ENCODE results near the gene DNAH2. TPM values are rescaled to one million over a fixed set of nuclear protein-coding genes. Genes with fewer than 3 reads are reported as not detected.

DNAH2 gene
- total RNA-seq, 4 donors from 2014 or later, result under 0.01 to 1.4 (median 0.48) TPM

DNA sequence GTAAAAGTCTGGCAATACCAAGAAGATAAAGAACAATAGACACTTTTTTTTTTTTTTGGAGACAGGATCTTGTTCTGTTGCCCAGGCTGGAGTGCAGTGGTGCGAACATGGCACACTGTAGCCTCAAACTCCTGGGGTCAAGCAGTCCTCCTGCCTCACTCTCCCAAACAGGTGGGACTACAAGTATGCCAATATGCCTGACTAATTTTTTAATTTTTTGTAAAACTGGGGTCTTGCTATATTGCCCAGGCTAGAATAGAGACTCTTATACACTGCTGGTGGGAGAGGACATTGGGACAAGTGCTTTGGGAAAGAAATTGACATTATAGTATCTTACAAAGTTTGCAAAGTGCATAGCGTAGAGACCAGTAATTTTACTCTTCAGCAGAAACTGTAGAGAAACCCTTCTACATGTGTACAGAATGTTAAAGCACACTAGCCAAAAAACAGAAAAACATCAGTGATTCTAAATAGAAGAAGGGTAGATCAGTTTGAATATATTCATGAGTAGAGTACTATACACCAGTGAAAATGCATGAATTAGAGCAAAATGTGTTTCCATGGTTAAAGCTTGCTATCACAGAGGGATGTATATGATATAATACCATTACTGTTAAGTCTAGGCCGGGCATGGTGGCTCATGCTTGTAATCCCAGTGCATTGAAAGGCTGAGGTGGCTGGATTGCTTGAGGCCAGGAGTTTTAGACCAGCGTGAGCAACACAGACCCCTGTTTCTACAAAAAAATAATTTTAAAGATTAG, 19.5 kb upstream of the DNAH2 start:
- Histone ChIP-seq H3K4me3 (no peak overlapping the region), H3K4me1 (no peaks in the 10 kb centered on the region), H3K9me3 (no peaks in the 10 kb centered on the region), H3K27ac (no peak overlapping the region), H3K27me3 (no peaks in the 10 kb centered on the region), H3K36me3 (no peaks in the 10 kb centered on the region)
- no peak for TF ChIP-seq CTCF (IDR thresholded peaks at IDR 0.05)
- no peak for TF ChIP-seq POLR2A (IDR thresholded peaks at IDR 0.05)
- intact Hi-C loops (cut with DNase I; ENCODE audit: low total_unique reads), result no loop called here
- DNase-seq, result no peak

- no peaks in the 10 kb centered on the region for H3K27me3 ChIP-seq
- H3K4me1 ChIP-seq, result peaks cover 0 to 17% of the 10 kb centered on the region in 2 donors
- H3K4me3 ChIP-seq, result no peak overlapping the region
- no peaks in the 10 kb centered on the region for H3K36me3 ChIP-seq
- intact Hi-C loops (cut with DNase I; ENCODE audit: low total_unique reads), result no loop called here
- DNase-seq, result no peak
- no peak overlapping the region for H3K27ac ChIP-seq
- TF ChIP-seq CTCF (IDR thresholded peaks at IDR 0.05), result no peak
- no peak for TF ChIP-seq POLR2A (IDR thresholded peaks at IDR 0.05)
- no peaks in the 10 kb centered on the region for H3K9me3 ChIP-seq
These were observed 17.0 kb upstream of the DNAH2 start for GRCh38 chr17:7700510-7700909.

- Histone ChIP-seq H3K4me3 (no peak overlapping the region), H3K36me3 (no peaks in the 10 kb centered on the region), H3K4me1 (peaks cover 0 to 17% of the 10 kb centered on the region in 2 donors), H3K27ac (no peak overlapping the region), H3K9me3 (no peaks in the 10 kb centered on the region), H3K27me3 (no peaks in the 10 kb centered on the region)
- intact Hi-C loops (cut with DNase I; ENCODE audit: low total_unique reads), result no loop called here
- TF ChIP-seq POLR2A (IDR thresholded peaks at IDR 0.05) (no peak), CTCF (IDR thresholded peaks at IDR 0.05) (no peak)
- no peak for DNase-seq
These were observed 15.9 kb upstream of the DNAH2 start for GRCh38 chr17:7701681-7702080.

GRCh38 chr17:7702776-7703175, 14.8 kb upstream of the DNAH2 start:
- Histone ChIP-seq H3K27me3 (no peaks in the 10 kb centered on the region), H3K9me3 (no peaks in the 10 kb centered on the region), H3K27ac (no peak overlapping the region), H3K36me3 (no peaks in the 10 kb centered on the region), H3K4me3 (no peak overlapping the region), H3K4me1 (peaks cover 0 to 17% of the 10 kb centered on the region in 2 donors)
- no peak for DNase-seq
- intact Hi-C loops (cut with DNase I; ENCODE audit: low total_unique reads), result no loop called here
- no peak for TF ChIP-seq POLR2A (IDR thresholded peaks at IDR 0.05)
- no peak for TF ChIP-seq CTCF (IDR thresholded peaks at IDR 0.05)

GRCh38 chr17:7703584-7704479, 13.7 kb upstream of the DNAH2 start:
- no peak for DNase-seq
- TF ChIP-seq POLR2A (IDR thresholded peaks at IDR 0.05), result no peak
- TF ChIP-seq CTCF (IDR thresholded peaks at IDR 0.05), result no peak
- no peaks in the 10 kb centered on the region for H3K27me3 ChIP-seq
- H3K36me3 ChIP-seq, result no peaks in the 10 kb centered on the region
- no peak overlapping the region for H3K4me3 ChIP-seq
- intact Hi-C loops (cut with DNase I; ENCODE audit: low total_unique reads), result no loop called here
- H3K4me1 ChIP-seq, result peaks cover 0 to 17% of the 10 kb centered on the region in 2 donors
- no peaks in the 10 kb centered on the region for H3K9me3 ChIP-seq
- H3K27ac ChIP-seq, result no peak overlapping the region
